NCI-H1105 treated with DMSO at 0.1 percent for 48 hours (cell line): ENCODE measurements around the gene SCGB3A2.
"Not testable (repeated sequence)": the region's sequence is repeated elsewhere in the genome, so short reads cannot be mapped to it uniquely, and the experiment has no call there.

Experiments
- DNase-seq: peaks from one replicate; lab custom pipeline; 2025; lab: John Stamatoyannopoulos, UW

SCGB3A2 gene

DNA sequence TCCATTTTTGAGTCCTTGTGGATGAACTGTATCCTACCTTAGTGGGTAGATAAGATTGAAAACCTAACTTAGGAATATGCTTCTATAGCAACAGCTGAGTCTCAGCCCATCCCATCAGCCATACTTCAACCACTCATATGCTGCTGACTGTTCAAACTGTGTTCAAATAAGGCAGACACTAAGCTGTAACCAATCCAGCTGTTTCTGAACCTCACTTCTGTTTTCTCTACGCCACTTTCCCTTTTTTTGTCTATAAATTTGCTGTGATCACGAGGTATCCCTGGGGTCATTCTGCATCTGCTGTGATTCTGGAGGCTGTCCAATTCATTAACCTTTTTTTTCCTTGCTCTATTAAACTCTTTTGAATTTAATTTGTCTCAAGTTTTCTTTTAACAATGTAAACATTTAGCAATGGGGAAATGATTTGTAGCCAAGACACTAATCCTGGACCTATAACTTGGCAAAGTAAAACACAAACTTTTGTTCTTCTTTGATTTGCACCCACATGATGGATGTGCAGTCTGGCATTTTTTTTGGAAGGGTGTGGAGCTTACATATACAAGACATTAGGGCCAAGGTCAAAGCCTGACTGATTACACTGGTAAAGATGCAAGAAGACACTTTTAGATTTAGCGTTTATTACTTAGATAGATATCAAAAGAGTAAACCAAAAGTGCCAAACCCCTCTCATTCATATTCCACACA is 14.9 kb upstream of the SCGB3A2 start:
- peak; percentile 30 for DNase-seq

DNA sequence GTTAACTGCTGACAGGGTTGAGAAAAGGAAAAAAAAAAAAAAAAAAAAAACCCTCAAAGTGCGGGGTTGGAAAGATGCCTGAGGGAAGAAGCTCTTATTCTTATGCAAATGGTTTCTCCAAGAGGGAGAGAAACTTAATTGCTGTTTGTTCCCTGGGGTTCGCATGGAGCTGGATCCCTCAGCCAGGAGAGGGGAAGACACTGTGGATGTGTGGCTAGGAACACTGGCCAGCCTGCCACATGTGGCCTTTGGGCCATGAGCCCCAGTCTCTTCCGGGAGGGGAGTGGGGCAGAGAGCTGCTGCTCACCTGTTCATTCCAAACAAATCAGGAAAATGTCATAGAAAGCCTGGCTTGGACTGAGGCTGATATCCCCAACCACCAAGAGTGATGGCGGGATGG is 9.4 kb upstream of the SCGB3A2 start:
- no peak for DNase-seq

DNA sequence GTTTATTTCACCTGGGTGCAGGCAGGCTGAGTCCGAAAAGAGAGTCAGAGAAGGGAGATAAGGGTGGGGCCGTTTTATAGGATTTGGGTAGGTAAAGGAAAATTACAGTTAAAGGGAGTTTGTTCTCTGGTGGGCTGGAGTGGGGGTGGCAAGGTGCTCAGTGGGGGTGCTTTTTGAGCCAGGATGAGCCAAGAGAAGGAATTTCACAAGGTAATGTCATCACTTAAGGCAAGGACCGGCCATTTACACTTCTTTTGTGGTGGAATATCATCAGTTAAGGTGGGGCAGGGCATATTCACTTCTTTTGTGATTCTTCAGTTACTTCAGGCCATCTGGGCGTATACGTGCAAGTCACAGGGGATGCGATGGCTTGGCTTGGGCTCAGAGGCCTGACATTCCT is 8.6 kb upstream of the SCGB3A2 start:
- not testable (repeated sequence) for DNase-seq

DNA sequence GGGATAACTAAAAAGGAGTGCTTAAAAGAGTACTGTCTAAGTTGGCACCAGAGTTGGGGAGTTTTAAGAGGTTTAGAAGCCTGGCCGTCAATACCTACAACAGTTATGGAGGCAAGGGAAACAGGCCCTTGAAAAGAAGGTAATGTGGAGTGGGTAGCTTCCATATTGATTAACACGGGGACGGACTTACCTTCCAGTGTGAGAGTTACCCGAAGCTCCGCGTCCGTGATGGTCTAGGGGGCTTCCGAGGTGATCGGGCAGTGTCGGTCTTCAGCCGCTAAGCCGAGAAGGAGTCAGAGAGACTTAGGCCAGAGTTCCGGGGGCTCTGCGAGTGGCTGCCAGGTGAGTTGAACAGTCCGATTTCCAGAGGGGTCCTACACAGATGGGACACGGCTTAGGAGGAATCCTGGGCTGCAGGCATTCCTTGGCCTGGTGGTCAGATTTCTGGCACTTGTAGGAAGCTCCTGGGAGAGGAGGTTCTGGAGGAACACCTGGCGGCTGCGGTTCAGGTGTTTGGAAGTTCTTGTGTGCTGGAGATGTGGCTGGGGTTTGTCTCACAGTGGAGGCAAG is 6.4 kb upstream of the SCGB3A2 start:
- DNase-seq = not testable (repeated sequence)

DNA sequence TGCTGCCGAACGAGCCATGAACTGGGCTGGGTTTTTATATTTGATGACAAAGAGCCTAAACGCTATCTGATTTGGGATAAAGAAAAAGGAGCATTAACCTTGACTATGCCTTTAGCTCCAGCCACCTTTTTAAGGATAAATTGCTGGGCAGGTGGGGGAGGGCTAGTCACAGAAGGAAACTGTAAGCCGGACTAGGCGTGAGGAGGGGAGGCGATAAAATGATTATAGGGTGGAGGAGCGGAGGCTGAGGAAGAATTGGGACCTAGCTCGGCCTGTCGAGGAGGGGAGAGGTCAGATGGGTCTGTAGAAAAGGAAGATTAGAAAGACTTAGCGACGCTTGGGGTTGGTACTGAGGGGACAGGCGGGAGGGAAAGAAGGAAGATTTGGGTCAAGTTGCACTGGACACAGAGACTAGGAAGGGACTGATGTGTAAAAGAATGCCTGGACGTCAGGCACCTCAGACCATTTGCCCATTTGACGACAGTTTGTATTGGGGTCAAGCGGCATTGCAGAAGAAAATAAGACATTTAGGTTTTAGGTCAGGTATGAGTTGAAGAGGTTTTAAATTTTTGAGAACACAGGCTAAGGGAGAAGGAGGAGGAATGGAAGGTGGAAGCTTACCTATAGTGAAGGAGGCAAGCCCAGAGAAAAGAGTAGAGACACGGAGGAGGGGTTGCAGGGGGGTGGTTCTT is 5.6 kb upstream of the SCGB3A2 start:
- not testable (repeated sequence) for DNase-seq

DNA sequence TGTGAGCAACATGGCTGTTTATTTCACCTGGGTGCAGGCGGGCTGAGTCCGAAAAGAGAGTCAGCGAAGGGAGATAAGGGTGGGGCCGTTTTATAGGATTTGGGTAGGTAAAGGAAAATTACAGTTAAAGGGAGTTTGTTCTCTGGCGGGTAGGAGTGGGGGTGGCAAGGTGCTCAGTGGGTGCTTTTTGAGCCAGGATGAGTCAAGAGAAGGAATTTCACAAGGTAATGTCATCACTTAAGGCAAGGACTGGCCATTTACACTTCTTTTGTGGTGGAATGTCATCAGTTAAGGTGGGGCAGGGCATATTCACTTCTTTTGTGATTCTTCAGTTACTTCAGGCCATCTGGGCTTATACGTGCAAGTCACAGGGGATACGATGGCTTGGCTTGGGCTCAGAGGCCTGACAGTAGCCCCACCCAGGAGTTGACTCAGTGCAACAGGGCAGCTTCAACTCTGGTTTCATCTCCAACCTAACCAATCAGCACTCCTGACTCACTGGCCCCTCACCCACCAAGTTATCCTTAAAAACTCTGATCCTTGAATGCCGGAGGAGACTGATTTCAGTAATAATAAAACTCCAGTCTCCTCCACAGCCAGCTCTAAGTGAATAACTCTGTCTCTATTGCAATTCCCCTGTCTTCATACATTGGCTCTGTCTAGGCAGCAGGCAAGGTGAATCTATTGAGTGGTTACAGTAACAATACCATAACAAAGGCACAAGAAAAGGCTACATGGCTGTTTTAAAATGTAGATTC is 4.2 kb upstream of the SCGB3A2 start:
- DNase-seq = not testable (repeated sequence)

DNA sequence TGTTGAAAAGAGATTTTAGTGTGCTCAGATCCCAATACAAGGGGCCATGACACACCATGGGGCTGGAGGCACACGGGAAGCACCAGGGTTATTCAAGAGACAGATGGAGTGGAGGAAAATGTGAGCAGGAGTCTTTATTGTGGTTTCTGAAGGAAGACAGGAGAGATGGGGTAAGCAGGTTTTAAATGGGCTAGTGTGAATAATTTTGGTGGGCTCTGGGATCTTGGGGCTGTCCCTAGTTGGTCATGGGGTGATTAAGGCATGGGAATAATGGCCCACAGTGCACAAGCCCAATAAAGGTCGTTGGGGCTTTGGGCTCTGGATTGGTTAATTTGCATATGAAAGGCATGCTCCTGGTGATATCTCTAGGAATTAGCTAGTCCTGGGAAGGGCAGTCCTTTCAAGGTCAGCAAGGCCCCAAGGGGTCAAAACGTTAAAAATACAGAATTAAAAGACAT is 3.6 kb upstream of the SCGB3A2 start:
- DNase-seq = no peak

DNA sequence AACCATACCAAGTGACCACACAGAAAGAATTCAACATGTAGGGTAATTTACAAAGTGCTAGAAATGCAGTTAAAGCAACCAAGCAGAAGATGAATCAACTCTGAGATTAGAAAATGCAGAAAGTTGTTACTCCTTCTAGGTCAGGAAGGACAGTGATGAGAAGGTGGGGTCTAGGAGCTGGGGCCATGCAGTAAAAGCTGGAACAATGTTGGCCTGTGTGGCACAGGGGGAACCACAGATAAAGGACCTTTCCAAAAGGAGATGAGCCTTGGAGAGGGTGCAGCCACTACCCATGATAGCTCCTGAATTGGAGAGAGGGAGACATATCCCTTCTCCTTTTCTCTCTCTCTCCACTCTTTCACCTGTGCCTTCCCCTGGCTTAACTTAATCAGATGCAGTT is 2.4 kb upstream of the SCGB3A2 start:
- DNase-seq = no peak

DNA sequence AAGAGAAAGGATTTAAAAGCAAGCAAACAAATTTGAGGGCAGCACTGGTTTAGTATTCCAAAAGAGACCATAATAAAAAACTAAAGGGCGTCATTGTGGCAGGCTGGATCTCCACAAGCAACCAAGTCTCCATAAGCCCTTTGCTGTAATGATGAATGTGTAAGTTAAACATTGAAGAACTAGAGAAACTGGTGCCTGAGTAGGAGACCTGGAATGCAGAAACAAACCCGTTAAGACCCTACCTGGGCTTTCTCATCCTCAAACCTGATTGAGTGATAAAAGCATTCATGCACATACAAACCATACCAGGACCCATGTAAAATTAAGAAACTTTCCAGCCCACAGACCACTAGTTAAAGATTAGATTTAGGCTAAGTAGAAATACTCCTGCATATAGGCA is 1.9 kb upstream of the SCGB3A2 start:
- no peak for DNase-seq

DNA sequence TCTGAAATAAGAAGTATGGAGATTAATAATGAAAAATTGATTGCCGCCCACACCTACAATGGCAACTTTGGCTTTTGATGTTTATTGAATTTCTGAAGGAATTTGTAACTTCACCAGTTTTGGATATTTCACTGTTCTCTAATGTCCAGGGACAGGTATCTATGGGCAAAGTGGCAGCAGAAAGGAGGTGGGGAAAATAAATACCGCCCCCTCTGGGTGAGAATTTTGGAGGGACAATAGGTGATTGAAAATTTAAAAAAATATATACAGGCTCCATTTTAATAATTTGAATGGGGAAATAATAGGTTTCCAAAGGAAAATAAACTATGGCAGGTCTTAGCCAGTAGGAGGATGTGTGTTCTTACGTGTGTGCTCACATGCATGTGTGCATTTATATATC is 1.3 kb downstream of the SCGB3A2 start:
- no peak for DNase-seq

DNA sequence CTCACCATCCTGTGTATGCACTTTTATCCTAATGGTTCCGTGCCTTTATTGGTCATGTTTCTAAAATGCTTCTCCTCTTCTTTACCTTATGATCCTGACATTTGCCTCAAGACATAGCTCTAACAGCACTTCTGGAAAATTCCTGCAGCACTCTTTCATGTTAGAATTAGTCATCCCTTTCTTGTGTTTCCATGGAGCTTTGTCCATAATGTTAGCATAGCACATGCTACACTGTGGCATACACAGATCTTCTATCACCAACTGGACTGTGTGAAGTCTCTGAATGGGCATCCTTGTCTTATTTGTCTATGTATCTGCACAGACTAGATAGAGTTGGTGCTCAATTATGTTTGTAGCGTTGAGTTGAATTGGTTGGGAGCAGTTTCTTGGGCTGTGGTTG is 2.0 kb downstream of the SCGB3A2 start:
- no peak for DNase-seq

DNA sequence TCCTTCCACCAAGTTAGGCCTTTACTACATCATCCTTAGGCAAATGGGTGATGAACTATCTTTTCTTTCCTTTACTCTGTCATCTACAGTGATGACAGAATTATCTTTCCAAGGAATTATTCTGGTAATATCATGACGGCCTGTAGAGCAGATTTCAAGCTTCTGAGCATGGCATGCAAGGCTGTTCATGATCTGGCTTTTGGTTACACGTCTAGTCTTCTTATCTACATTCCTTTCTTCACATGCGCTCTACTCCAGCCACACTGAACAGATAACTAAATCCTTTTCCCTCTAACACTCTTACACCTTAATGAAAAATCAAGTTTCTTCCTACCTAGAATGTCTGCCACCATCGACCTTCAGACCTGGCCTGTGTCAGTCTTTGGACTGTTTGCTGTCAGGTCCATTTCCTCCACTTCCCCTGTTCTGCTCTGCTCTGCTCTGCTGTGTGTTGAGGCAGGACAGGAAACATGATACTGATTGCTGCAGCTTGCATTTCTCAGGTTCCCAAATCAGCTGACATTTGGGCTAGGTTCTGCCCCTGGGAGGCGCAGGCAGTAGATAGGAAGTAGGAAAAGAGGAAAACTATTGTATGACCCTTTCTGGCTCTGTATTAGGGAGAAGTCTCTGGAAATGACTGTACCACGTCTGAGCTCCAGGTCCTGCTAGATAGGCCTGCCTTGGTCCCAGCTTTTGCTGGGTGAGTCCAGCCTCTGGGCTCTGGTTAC is 4.2 kb downstream of the SCGB3A2 start:
- DNase-seq = no peak

DNA sequence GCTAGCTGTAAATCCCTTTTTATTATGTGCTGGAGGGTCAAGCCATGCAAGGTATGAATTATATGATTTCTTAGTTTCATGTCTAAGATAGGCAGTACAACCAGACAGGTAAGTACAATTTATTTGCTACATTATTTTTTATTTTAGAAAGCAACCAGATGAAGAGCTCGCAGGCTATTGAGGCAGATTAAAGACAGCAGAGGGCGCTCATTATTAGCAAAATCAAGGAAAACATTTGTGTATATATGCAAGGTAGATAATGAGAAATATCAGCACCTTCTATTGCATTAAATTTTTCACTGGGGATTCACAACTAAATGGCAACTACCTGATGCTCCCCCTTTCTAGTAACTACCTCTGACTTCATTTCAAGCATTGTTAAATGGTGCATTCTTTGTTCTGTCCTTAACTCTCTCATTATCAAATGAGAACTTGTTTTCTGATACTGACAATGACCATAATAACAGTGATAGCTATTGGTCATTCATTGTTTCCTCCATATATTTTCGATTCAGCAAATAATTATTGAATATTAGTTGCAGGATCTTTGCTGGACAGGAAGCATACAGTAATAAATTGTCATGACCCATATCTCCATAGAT is 8.6 kb downstream of the SCGB3A2 start:
- peak; percentile 39 for DNase-seq

DNA sequence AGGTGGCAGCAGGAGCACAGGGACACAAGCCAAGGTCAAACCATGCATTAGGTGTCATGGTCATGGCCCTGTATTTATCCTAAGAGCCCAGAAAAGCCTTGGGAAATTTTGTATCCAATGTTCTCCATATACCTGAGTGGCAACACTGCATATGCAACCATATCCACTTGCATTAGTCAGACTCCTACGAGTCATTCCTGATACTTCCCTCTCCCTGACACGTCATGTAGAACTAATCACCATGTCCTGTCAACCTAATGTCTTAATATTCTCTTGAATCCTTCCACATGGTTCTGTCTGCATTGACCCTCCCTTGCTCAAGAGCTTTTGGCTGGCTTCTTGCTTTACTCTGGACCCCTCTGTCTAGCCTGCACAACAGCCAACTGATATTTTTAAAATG is 9.4 kb downstream of the SCGB3A2 start:
- no peak for DNase-seq

DNA sequence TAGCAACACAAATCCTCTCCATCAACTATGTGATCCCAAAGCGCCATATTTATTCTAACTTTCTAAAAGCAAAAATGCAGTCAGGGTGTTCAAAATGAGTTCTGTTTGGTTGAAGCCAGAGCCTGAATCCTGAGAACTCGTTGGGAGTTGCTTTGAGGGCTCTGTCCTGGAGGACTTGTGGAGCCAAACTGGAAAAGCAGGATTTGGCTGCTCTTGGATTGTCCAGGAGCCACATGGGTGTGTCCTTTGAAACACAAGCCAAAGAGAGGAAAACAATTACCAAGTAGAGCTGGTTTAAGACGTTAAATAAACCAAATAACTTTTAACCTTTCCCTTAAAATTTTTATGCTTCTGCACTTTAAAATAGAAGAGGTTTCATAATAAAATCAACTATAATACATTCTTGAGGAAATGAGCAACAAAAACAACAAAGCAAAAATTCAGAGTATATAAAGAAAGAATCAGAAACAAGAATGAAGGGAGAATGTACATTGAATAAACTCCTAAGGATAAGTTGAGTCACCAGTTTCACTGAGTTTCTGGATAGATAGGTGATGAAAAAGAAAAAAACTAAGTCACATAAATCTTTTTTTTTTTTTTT is 14.3 kb downstream of the SCGB3A2 start:
- no peak for DNase-seq

DNA sequence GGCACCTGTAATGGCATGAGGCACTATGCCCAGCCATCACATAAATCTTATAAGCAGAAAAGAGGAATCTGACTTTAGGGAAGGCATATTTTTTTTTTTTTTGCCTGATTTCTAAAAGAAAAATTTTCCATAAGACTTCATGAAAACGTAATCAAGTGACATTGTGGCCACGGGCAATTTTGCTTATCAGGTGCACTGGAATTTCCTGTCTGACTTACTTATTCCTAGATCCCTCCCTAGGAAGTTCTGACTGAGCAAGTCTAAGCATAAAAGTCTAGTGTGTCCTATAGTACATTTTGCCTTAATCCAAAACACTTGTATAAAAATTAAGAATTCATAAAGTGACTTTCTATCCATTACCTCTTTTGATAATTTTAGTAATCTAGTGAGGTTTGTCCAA is 15.3 kb downstream of the SCGB3A2 start:
- no peak for DNase-seq

DNA sequence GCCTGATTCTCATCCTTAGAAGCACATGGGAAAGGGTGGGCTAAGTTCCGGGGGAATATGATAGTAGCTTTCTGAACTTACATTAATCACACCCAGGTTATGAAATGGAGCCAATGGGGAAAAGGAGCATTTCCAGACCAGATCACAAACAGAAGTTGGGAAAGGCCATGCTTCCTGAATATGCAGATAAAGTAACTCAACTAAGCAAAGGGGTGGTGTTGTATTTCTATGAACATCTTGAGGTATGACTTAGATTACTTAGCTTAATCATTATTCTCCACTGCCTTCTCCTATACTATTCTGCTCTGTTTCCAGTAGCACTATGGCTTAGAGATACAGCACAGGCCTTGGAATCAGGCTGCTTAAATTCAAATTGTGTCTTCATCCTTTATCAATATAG is 17.4 kb downstream of the SCGB3A2 start:
- no peak for DNase-seq

DNA sequence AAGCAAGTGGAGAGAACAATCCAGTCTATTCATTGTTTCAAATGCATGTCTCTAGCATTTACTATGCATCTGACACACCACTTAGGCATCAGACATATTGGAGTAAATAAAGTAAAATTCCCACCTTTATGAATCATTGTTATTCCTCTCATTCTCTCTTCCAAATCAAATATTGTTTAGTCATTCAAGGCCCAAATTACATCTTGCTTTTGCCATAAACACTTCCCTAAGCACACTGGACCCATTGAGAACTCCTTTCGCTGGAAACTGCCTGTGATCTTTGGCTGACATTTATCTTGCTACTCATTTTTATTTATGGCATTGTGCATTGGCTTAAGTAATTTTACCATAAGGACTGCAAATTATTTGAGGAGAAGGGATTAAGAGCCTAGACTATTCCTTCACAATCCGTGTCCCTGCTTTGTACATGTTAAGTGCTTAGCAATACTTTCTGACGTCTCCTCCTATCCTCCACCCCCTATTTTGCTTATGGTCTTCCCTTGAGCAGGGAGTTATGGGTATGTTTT is 20.4 kb downstream of the SCGB3A2 start:
- no peak for DNase-seq

DNA sequence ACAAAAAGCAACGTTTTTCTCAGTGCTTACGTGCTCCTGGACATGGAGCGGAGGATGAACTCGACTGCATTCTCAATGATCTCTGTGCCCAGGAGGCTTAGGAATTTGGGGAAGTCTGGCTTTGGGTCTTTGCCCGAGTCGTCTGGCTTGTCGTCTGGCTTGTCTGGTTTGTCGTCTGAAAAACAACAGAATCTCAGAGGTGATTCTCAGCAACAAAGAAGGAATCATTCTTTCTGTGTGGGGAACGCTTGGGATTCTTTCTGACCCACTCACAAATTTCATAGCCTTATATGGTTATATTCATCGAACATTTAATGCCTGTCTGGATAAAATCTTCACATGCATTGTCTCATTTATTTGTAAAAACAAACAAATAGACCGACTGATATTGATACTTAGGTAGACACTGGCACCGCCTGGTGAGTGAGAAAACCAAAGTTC is 23.1 kb downstream of the SCGB3A2 start:
- no peak for DNase-seq

DNA sequence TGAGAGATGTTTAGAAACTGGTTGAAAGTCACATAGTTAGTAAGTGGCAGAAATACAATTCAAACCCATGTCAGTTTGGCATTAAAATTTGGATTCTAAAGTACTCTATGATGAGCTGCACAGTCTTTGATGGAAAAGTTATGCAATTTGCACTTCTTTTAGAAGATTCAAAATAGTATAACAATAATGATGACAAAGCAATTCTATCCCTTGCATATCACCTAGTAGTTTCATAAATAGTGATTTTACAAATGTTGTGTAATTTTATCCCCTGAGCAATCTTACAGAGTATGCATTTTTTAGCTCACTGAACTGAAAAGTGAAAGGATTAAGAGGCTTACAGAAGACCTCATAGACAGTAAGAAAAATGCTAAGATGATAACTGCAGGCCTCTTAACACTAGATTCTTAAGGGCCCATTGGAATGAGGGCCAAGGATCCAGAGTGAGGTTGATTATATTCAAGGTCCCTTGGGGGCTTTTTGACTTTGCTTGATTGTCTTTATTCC is 24.2 kb downstream of the SCGB3A2 start:
- no peak for DNase-seq

DNA sequence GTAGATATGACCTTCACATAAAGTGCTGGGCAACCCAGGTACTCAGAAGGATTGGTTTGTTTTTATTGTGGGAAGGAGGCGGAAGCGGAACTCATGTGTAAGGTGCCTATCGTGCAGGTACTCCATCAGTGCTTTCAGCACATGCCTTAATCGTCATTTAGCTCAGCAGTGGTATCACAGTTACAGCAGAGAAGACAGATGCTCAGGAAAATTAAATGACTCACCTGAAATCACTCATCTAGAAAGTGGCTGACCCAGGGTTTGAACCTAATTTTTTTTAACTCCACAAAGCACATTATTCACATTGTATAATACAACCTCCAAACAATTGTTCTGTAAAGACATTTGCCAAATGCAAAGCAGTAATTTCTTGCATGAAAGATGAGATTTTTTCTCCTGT is 25.6 kb downstream of the SCGB3A2 start:
- no peak for DNase-seq
